IPS-15b (cell line): ENCODE measurements around the gene MYO1D.
"Not testable (repeated sequence)": the region's sequence is repeated elsewhere in the genome, so short reads cannot be mapped to it uniquely, and the experiment has no call there.

Experiments
- H3K27me3 ChIP-seq: one replicate; pipeline ENCODE4 v1.6.1; 2013; ENCODE audit warnings: low read length; ENCODE audit not compliant: control insufficient read depth, insufficient read depth
- H3K36me3 ChIP-seq: one replicate; pipeline ENCODE4 v1.6.1; 2013; ENCODE audit warnings: low read length; ENCODE audit not compliant: control insufficient read depth, insufficient read depth
- H3K4me1 ChIP-seq: one replicate; pipeline ENCODE4 v1.6.1; 2013; ENCODE audit warnings: mild to moderate bottlenecking, low read length; ENCODE audit not compliant: control insufficient read depth, insufficient read depth
- H3K4me3 ChIP-seq: one replicate; pipeline ENCODE4 v1.5.1; 2013; ENCODE audit warnings: low read depth, low read length
- H3K9ac ChIP-seq: one replicate; pipeline ENCODE4 v1.6.1; 2013; ENCODE audit warnings: low read depth, mild to moderate bottlenecking, low read length
- H3K9me3 ChIP-seq: one replicate; pipeline ENCODE4 v1.6.1; 2013; ENCODE audit warnings: mild to moderate bottlenecking, low read length; ENCODE audit not compliant: control insufficient read depth, insufficient read depth

Gene MYO1D

GRCh38 chr17:32551186-32551955 is 325.6 kb downstream of the MYO1D start:
- H3K9me3 ChIP-seq: no peaks in the 10 kb centered on the region
- H3K4me3 ChIP-seq: no peak overlapping the region
- H3K9ac ChIP-seq: no peak overlapping the region

GRCh38 chr17:32549559-32549958 is 327.4 kb downstream of the MYO1D start:
- Histone ChIP-seq H3K4me1 (peaks cover 2% of the 10 kb centered on the region), H3K36me3 (no peaks in the 10 kb centered on the region), H3K27me3 (no peaks in the 10 kb centered on the region), H3K9me3 (no peaks in the 10 kb centered on the region), H3K4me3 (no peak overlapping the region), H3K9ac (no peak overlapping the region)

More at GRCh38 chr17:32551186-32551955, 325.6 kb downstream of the MYO1D start:
- H3K27me3 ChIP-seq: no peaks in the 10 kb centered on the region
- H3K4me1 ChIP-seq: peaks cover 4% of the 10 kb centered on the region
- no peaks in the 10 kb centered on the region for H3K36me3 ChIP-seq

GRCh38 chr17:32546031-32546444 is 330.9 kb downstream of the MYO1D start:
- no peaks in the 10 kb centered on the region for H3K27me3 ChIP-seq
- H3K36me3 ChIP-seq: no peaks in the 10 kb centered on the region
- no peaks in the 10 kb centered on the region for H3K9me3 ChIP-seq
- no peak overlapping the region for H3K4me3 ChIP-seq
- peaks cover 12% of the 10 kb centered on the region for H3K4me1 ChIP-seq
- H3K9ac ChIP-seq: no peak overlapping the region

GRCh38 chr17:32542186-32542585 is 334.7 kb downstream of the MYO1D start:
- Histone ChIP-seq H3K36me3 (no peaks in the 10 kb centered on the region), H3K4me3 (no peak overlapping the region), H3K9ac (no peak overlapping the region), H3K9me3 (no peaks in the 10 kb centered on the region), H3K27me3 (no peaks in the 10 kb centered on the region), H3K4me1 (peaks cover 12% of the 10 kb centered on the region)

GRCh38 chr17:32541640-32542039 is 335.3 kb downstream of the MYO1D start:
- Histone ChIP-seq H3K27me3 (no peaks in the 10 kb centered on the region), H3K9ac (no peak overlapping the region), H3K9me3 (no peaks in the 10 kb centered on the region), H3K4me1 (peaks cover 12% of the 10 kb centered on the region), H3K4me3 (no peak overlapping the region), H3K36me3 (no peaks in the 10 kb centered on the region)

- Histone ChIP-seq H3K4me1 (peaks cover 6% of the 10 kb centered on the region), H3K9me3 (no peaks in the 10 kb centered on the region), H3K36me3 (no peaks in the 10 kb centered on the region), H3K27me3 (no peaks in the 10 kb centered on the region), H3K4me3 (no peak overlapping the region), H3K9ac (no peak overlapping the region)
Measured at GRCh38 chr17:32536736-32537643, 339.9 kb downstream of the MYO1D start.

- Histone ChIP-seq H3K9ac (no peak overlapping the region), H3K9me3 (no peaks in the 10 kb centered on the region), H3K4me3 (no peak overlapping the region), H3K27me3 (no peaks in the 10 kb centered on the region), H3K4me1 (no peaks in the 10 kb centered on the region), H3K36me3 (no peaks in the 10 kb centered on the region)
Measured at GRCh38 chr17:32533296-32533695, 343.6 kb downstream of the MYO1D start.

- Histone ChIP-seq H3K27me3 (no peaks in the 10 kb centered on the region), H3K36me3 (no peaks in the 10 kb centered on the region), H3K9ac (no peak overlapping the region), H3K4me3 (no peak overlapping the region), H3K4me1 (no peaks in the 10 kb centered on the region), H3K9me3 (no peaks in the 10 kb centered on the region)
Measured at GRCh38 chr17:32529604-32530003, 347.3 kb downstream of the MYO1D start.

- Histone ChIP-seq H3K27me3 (no peaks in the 10 kb centered on the region), H3K9ac (no peak overlapping the region), H3K4me1 (no peaks in the 10 kb centered on the region), H3K36me3 (no peaks in the 10 kb centered on the region), H3K4me3 (no peak overlapping the region), H3K9me3 (no peaks in the 10 kb centered on the region)
Measured at GRCh38 chr17:32528825-32529224, 348.1 kb downstream of the MYO1D start.

- Histone ChIP-seq H3K4me3 (no peak overlapping the region), H3K27me3 (no peaks in the 10 kb centered on the region), H3K9me3 (no peaks in the 10 kb centered on the region), H3K4me1 (no peaks in the 10 kb centered on the region), H3K9ac (no peak overlapping the region), H3K36me3 (no peaks in the 10 kb centered on the region)
Measured at GRCh38 chr17:32527146-32527545, 349.8 kb downstream of the MYO1D start.

- Histone ChIP-seq H3K9me3 (no peaks in the 10 kb centered on the region), H3K27me3 (peaks cover 3% of the 10 kb centered on the region), H3K9ac (no peak overlapping the region), H3K4me1 (peaks cover 12% of the 10 kb centered on the region), H3K36me3 (no peaks in the 10 kb centered on the region), H3K4me3 (no peak overlapping the region)
Measured at GRCh38 chr17:32525122-32525521, 351.8 kb downstream of the MYO1D start.

GRCh38 chr17:32524553-32524880 is 352.4 kb downstream of the MYO1D start:
- not testable (repeated sequence) for H3K27me3 ChIP-seq, H3K9ac ChIP-seq, H3K36me3 ChIP-seq, H3K9me3 ChIP-seq, H3K4me3 ChIP-seq
- peaks cover 17% of the 10 kb centered on the region for H3K4me1 ChIP-seq
